Activated T-helper 1 cell treated with anti-CD3 and anti-CD28 coated beads, Interleukin-2, amount 50 U/mL, for 16 hours (primary cell): ENCODE measurements around the gene PLA1A.
A peak's percentile ranks its signal among the peaks of the same experiment; 100 is the strongest.
"Not testable (repeated sequence)": the region's sequence is repeated elsewhere in the genome, so short reads cannot be mapped to it uniquely, and the experiment has no call there.

Source experiments
- DNase-seq, 2 donors: peaks; one replicate each; pipeline ENCODE4 v3.0.0-alpha.2; 2020; ENCODE audit warnings: low read depth in 1 of 2, low spot score in 1 of 2

Gene PLA1A

GRCh38 chr3:119660474-119661440, 63.1 kb downstream of the PLA1A start, which contains the start of gene POPDC2:
Gene POPDC2, minus strand, starts transcription at chr3:119660589. Its CDS starts 166 bp downstream, at chr3:119660423.
- DNase-seq: no peak

- no peak for DNase-seq
These were observed 65.1 kb downstream of the PLA1A start for GRCh38 chr3:119662604-119663373.

- no peak for DNase-seq
These were observed 66.2 kb downstream of the PLA1A start for GRCh38 chr3:119663885-119664284.

- DNase-seq: no peak
These were observed 66.7 kb downstream of the PLA1A start for GRCh38 chr3:119664370-119664769.

GRCh38 chr3:119664850-119665379, 67.2 kb downstream of the PLA1A start:
- DNase-seq: no peak

- DNase-seq: no peak
These were observed 68.4 kb downstream of the PLA1A start for GRCh38 chr3:119665954-119666559.

GRCh38 chr3:119669906-119670570, 72.4 kb downstream of the PLA1A start:
- no peak for DNase-seq

GRCh38 chr3:119672776-119673175, 75.1 kb downstream of the PLA1A start:
- no peak for DNase-seq

GRCh38 chr3:119673875-119674274, 76.2 kb downstream of the PLA1A start:
- DNase-seq: no peak

- DNase-seq: no peak
These were observed 77.6 kb downstream of the PLA1A start for GRCh38 chr3:119675188-119675874.

GRCh38 chr3:119676020-119676419, 78.3 kb downstream of the PLA1A start:
- DNase-seq: no peak

GRCh38 chr3:119676771-119677640, 79.3 kb downstream of the PLA1A start, which contains the start of gene COX17:
Gene COX17, minus strand, starts transcription at chr3:119677406. Its CDS starts 96 bp downstream, at chr3:119677310.
- peak; percentile 89 for DNase-seq

GRCh38 chr3:119677641-119677934, 79.9 kb downstream of the PLA1A start:
- no peak for DNase-seq

- not testable (repeated sequence) for DNase-seq
These were observed 80.5 kb downstream of the PLA1A start for GRCh38 chr3:119678209-119678608.
